Activated naive CD4-positive, alpha-beta T cell treated with anti-CD3 and anti-CD28 coated beads, Interleukin-2, amount 50 U/mL, for 24 hours (primary cell): ENCODE data around the gene ARHGEF28.

ENCODE experiments used
- H3K27ac Mint-ChIP-seq: one replicate; pipeline ENCODE4 v1.8.0; 2021; ENCODE audit warnings: mild to moderate bottlenecking, mixed read lengths
- H3K27me3 Mint-ChIP-seq: one replicate; pipeline ENCODE4 v1.8.0; 2021; ENCODE audit warnings: mixed read lengths
- H3K36me3 Mint-ChIP-seq: one replicate; pipeline ENCODE4 v1.8.0; 2021; ENCODE audit warnings: mixed read lengths
- H3K4me1 Mint-ChIP-seq: one replicate; pipeline ENCODE4 v1.8.0; 2021; ENCODE audit warnings: mixed read lengths
- H3K4me3 Mint-ChIP-seq: one replicate; pipeline ENCODE4 v1.8.0; 2021; ENCODE audit warnings: mild to moderate bottlenecking, mixed read lengths
- H3K9me3 Mint-ChIP-seq: one replicate; pipeline ENCODE4 v1.8.0; 2021; ENCODE audit warnings: mixed read lengths

The ARHGEF28 gene

DNA sequence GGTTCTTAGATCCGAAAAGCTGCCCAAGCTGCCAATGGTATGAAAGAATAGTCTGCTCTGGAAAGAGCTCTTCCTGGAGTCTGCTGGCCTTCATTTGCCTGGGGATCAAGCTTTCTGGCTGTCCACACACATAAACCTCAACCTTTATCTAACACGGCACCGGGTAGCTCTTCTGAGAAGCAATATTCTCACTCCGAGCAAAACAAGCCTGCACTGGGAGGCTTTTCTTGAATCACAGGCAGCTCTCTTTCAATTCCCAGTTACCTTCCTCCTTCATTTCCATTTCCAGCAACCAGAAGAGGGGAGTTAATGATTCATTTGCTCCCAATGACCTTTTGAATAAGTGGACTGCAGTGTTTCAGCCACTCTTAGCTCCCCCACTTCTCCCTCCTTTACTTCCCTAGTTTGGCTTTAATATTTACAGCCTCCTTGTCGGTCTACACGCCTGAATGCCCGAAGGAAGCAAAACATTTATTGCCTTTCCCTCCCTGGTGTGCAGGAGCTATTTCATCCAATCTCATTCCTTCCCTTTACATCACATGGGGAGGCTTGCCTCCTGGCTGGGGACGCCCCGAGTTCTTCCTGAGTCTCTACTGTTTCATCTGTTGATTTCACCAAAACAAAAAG, 187.1 kb downstream of the ARHGEF28 start:
- Mint-ChIP-seq H3K27me3 (peaks cover 3% of the 10 kb centered on the region), H3K36me3 (no peaks in the 10 kb centered on the region), H3K9me3 (no peaks in the 10 kb centered on the region), H3K4me1 (no peaks in the 10 kb centered on the region), H3K27ac (no peak overlapping the region), H3K4me3 (no peak overlapping the region)

DNA sequence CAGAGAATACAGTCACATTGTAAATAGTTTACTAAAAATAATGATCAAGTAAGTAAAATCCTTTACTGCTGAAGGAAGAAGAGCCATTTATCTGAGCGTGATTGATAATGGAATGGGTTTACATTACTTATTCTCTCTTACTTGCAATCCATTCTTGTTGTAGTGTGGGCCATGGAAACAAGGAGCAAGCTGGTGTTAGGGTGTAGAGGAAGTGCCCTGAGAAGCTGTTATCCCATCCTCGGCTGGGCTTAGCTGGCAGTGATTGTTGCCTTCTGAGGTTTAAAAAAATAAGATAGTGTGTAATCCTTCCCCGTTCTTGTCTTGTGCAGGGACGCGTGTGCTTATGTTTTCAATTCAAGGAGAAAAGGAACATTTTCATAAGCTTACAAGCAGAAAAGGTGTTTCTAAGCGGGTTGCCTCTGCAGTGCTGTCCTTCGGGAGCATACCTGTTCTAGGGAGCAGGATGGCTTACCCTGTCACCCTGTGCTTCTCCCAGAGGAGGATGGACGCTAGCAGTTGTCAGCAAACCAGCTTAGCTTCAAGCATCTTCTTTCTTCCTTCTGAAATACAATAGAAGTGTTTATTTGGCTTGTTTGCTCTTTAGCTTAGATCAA, 188.3 kb downstream of the ARHGEF28 start:
- Mint-ChIP-seq H3K4me1 (no peaks in the 10 kb centered on the region), H3K36me3 (no peaks in the 10 kb centered on the region), H3K27me3 (peaks cover 3% of the 10 kb centered on the region)

DNA sequence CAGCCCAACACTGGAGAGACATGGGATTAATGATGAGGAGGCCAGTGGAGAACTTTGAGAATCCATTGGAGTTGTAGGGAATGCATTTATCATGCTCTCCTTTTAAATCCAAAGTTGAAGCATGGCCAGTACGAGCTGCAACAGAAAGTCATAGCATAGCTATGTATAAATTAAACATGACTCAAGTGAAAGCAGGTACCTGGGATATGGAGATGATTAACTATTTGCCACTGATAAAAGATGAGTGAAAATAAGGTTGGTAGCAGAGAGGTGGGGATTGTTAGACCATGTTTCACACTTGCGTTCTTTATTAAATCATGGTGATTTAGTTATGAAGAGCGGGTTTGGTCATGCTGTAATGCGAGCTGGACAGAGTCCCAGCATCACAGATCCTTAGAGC, 189.6 kb downstream of the ARHGEF28 start:
- Mint-ChIP-seq H3K4me3 (no peak overlapping the region), H3K27me3 (peaks cover 3% of the 10 kb centered on the region), H3K4me1 (no peaks in the 10 kb centered on the region), H3K9me3 (no peaks in the 10 kb centered on the region), H3K27ac (no peak overlapping the region), H3K36me3 (no peaks in the 10 kb centered on the region)

More for the DNA sequence above, 188.3 kb downstream of the ARHGEF28 start:
- Mint-ChIP-seq H3K4me3 (no peak overlapping the region), H3K27ac (no peak overlapping the region), H3K9me3 (no peaks in the 10 kb centered on the region)

DNA sequence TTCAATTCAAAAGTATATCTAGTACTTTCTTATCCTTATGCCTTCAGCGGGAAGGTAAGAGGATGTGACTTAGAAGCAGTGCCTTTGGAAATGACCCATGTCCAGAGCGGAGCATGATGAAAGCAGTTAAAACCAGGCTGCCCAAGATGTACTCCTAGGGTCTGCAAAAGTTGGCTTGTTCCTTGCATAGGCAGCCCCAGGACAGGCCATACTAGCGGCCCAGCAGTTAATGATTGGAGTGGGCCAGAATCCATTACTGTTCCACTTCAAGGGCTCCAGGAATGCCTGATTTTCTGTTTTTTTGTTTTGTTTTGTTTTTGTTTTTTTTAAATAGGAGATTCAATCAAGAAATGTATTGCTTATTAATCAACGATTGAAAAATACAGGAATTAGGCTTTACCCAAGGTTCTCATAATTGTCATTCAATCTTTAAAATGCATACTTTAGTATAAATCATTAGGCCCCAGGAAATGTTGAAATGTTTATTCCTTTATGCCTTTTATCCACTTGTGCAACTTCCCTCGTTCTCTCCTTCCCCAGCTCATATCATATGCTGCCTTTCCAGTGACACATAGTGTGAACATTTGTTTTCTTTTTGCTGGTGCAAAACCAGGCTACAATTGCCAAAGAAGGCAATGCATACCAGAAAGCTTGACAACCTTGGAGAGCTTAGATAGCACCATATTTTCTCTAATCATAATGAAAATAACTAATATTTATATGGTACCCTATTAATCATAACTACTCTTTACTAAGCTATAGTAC, 190.8 kb downstream of the ARHGEF28 start:
- Mint-ChIP-seq H3K36me3 (no peaks in the 10 kb centered on the region), H3K4me3 (no peak overlapping the region), H3K9me3 (no peaks in the 10 kb centered on the region), H3K27me3 (peaks cover 3% of the 10 kb centered on the region), H3K4me1 (no peaks in the 10 kb centered on the region), H3K27ac (no peak overlapping the region)

DNA sequence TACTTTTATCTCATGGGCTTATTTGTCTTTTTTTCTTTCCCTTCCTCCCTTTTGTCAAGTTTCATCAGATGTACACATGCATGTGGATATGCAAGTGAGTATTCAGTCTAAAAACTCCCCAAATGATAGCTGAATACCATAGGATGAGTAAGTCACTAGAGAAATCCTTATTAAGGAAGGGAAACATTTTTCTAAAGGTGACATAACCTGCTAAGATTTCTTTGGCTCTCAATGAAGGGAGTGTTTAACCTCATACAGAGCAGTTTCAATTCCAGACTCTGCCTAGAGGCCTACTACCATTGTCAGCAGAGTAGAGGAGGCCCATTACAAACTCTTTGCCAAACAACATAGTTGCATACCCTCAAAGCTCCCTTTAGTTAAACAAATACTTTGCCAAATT, 192.4 kb downstream of the ARHGEF28 start:
- no peaks in the 10 kb centered on the region for H3K4me1 Mint-ChIP-seq
- no peak overlapping the region for H3K4me3 Mint-ChIP-seq
- H3K36me3 Mint-ChIP-seq = no peaks in the 10 kb centered on the region
- peaks cover 3% of the 10 kb centered on the region for H3K27me3 Mint-ChIP-seq
- H3K27ac Mint-ChIP-seq = no peak overlapping the region
- H3K9me3 Mint-ChIP-seq = no peaks in the 10 kb centered on the region

DNA sequence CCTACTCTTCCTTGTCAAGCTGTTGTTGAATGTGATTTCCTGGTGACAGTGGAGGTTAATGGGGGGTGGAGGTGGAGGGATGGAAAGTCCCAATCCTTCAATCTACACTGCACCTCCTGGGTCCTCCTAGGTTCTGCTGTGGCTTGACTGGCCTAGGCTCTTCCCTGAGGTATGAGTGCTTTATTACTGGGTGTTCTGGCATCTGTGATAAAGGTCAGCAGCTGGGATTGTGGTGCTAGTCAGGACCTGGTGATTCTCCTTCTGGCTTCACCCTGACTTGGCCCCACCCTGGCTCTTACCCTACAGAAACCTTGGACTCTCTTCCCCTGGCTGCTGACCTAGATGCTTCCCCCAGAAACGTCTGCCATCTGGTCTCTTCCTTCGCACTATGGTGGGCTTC, 194.3 kb downstream of the ARHGEF28 start:
- Mint-ChIP-seq H3K27me3 (peaks cover 1% of the 10 kb centered on the region), H3K4me1 (no peaks in the 10 kb centered on the region), H3K9me3 (no peaks in the 10 kb centered on the region), H3K36me3 (no peaks in the 10 kb centered on the region), H3K27ac (no peak overlapping the region), H3K4me3 (no peak overlapping the region)

DNA sequence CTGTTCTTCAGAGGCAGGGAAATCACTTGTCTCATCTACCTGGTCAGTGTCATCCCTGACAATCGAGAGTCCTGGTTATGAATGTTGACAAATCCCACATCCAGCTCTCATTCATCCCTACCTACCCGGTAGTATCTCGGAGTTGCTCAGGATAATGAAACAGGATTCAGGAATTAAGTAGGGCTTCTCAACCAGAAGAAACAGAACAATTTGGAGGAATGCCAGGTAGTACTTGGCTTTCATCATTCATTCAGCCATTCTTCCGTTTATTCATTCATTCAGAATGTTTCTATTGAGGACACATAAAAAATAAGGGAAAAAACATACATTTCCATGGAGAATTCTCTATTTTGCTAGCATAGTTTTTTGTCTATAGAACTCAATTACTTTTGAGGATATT, 195.0 kb downstream of the ARHGEF28 start:
- Mint-ChIP-seq H3K27me3 (no peaks in the 10 kb centered on the region), H3K9me3 (no peaks in the 10 kb centered on the region), H3K4me1 (no peaks in the 10 kb centered on the region), H3K27ac (no peak overlapping the region), H3K4me3 (no peak overlapping the region), H3K36me3 (no peaks in the 10 kb centered on the region)

DNA sequence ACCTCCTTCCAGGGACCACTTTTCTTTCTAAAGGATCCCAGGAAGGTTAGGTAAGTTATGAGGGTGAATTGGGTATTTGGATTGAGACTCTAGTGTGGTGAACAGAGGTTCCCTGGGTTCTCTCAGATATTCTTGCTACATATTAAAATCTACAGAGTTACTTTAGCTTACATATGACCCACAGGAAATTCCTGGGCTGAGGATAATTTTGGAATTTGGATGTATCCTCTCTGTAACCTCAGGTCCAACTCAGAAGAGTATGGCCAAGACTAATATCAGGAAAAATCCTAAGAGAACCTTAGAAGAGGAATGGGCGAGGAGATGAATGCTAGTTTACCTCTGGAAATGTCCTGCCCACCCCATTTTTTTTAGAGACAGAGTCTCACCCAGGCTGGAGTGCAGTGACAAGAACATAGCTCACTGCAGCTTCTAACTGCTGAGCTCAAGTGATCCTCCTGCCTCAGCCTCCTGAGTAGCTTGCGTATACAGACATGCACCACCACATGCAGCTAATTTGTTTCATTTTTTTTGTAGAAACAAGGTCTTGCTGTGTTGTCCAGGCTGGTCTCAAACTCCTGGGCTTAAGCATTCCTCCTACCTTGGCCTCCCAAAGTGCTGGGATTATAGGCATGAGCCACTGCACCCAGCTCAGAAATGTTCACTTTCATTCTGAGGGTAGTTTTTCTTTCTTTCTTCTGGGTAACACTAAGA, 196.4 kb downstream of the ARHGEF28 start:
- no peak overlapping the region for H3K27ac Mint-ChIP-seq
- H3K9me3 Mint-ChIP-seq = no peaks in the 10 kb centered on the region
- no peak overlapping the region for H3K4me3 Mint-ChIP-seq
- H3K36me3 Mint-ChIP-seq = no peaks in the 10 kb centered on the region
- no peaks in the 10 kb centered on the region for H3K27me3 Mint-ChIP-seq
- no peaks in the 10 kb centered on the region for H3K4me1 Mint-ChIP-seq

DNA sequence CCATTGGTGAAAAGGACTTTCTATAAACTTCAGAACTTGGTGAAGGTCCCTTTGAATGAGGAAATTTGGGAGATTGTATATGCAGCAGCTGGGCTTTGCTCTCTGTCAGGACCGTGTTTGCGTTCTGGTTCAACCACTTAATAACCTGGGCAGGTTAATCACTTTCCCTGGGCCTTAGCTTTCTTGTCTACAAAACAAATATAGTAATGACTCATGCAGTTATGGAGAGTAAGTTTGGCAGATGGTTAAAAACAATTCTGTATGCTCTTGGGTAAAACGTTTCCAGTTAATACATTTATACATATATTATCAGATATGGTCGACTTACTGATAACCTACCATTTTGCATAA, 197.0 kb downstream of the ARHGEF28 start:
- no peaks in the 10 kb centered on the region for H3K4me1 Mint-ChIP-seq
- no peaks in the 10 kb centered on the region for H3K36me3 Mint-ChIP-seq
- H3K4me3 Mint-ChIP-seq = no peak overlapping the region

DNA sequence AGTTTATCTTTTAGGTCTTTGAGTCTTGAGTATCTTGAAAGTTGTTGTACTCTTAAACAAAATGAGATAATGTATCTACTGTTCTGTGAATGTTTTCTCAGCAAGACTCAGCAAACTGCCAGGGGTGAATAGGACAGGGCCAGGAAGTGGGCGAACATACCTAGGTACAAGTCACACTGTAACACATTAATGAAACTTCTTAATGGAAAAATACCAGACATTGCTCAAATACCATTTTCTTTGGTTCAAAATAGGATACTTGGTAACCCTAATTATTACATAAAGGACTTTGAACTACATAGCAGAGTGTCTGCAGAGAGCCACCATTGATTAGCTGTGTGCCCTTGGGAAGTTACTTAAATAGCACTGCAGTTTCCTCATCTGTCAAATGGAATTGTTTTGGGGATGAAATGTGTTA, 197.5 kb downstream of the ARHGEF28 start:
- Mint-ChIP-seq H3K9me3 (no peaks in the 10 kb centered on the region), H3K36me3 (no peaks in the 10 kb centered on the region), H3K4me3 (no peak overlapping the region), H3K27ac (no peak overlapping the region), H3K27me3 (no peaks in the 10 kb centered on the region), H3K4me1 (no peaks in the 10 kb centered on the region)

More for the DNA sequence above, 197.0 kb downstream of the ARHGEF28 start:
- no peak overlapping the region for H3K27ac Mint-ChIP-seq
- no peaks in the 10 kb centered on the region for H3K9me3 Mint-ChIP-seq
- H3K27me3 Mint-ChIP-seq = no peaks in the 10 kb centered on the region

DNA sequence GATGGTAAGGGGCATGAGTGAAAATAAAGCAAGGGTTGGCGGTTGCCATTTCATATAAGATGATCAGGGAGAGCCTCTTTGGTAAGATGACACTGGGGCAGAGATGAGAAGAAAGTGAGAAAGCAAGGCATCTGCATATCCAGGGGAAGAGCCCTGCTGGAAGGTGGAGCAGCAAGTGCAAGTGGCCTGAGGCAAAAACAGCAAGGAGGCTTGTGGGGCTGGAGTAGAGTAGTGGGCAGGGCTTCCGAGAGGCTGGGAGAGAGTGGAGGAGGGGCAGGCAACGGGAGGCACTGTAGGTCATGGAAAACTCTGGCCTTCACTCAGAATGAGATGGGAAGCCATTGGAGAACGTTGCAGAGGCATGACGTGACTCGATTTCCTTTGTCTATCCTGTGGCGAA, 199.2 kb downstream of the ARHGEF28 start:
- no peaks in the 10 kb centered on the region for H3K36me3 Mint-ChIP-seq
- H3K27ac Mint-ChIP-seq = no peak overlapping the region
- no peaks in the 10 kb centered on the region for H3K9me3 Mint-ChIP-seq
- H3K4me1 Mint-ChIP-seq = no peaks in the 10 kb centered on the region
- H3K27me3 Mint-ChIP-seq = no peaks in the 10 kb centered on the region
- no peak overlapping the region for H3K4me3 Mint-ChIP-seq

DNA sequence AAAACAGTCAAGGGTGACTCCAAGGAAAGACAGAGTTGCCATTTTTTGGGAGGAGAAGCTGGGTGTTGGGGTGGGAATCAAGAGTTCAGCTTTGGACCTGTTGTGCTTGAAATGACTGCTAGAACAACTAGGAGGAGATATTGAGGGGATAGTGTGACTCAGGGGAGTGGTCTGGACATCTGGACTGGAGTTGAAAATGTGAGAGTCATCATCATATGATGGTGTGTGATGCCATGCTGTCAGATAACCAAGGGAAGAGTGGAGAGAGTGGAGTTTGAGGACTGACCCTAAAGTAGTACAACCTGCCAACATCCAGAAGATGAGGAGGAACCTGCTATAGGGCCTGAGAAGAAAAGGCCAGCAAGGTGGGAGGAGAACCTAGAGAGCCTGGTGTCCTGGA, 199.7 kb downstream of the ARHGEF28 start:
- Mint-ChIP-seq H3K4me3 (no peak overlapping the region), H3K9me3 (no peaks in the 10 kb centered on the region)

DNA sequence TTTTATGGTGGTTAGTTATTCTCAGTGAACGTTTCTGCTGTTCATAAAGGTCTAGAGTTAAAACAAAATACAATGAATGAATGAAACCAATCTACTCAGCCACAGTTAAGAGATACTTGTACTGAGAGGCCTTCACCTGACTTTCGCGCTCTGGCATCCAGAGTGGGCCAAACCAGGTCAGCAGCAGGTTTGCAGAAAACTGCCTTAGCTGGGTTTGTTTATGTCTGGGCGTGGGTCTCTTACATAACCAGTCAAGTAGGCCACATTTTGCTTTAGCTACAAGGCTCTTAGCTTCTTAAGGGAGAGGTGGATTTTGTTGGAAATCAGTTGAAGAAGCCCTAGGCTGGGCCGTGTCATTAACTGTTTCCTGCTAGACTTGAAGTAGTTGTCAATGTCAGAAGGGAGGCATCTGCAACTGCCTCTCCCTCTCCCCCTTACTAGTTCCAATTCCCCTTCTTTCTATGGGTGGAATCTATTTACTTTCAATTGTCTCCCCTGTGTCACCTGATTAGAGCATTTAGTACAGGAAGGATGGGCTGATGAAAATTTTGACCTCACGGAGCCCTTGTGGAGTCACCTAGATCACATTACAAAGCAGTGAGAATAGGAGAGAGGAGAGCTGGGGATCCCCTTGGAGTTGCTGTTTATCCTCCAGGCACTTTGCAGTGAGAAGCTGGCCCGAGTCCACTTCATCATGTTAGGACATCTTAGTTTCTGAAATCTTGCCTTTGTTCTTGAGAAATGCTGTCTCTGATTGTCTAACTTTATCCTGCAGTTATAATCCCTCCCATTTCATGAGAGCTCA, 200.5 kb downstream of the ARHGEF28 start:
- no peak overlapping the region for H3K4me3 Mint-ChIP-seq
- H3K27me3 Mint-ChIP-seq = no peaks in the 10 kb centered on the region
- H3K9me3 Mint-ChIP-seq = no peaks in the 10 kb centered on the region
- no peaks in the 10 kb centered on the region for H3K4me1 Mint-ChIP-seq
- no peak overlapping the region for H3K27ac Mint-ChIP-seq
- H3K36me3 Mint-ChIP-seq = no peaks in the 10 kb centered on the region

More for the DNA sequence above, 199.7 kb downstream of the ARHGEF28 start:
- H3K27me3 Mint-ChIP-seq = no peaks in the 10 kb centered on the region
- H3K4me1 Mint-ChIP-seq = no peaks in the 10 kb centered on the region
- H3K27ac Mint-ChIP-seq = no peak overlapping the region
- H3K36me3 Mint-ChIP-seq = no peaks in the 10 kb centered on the region

DNA sequence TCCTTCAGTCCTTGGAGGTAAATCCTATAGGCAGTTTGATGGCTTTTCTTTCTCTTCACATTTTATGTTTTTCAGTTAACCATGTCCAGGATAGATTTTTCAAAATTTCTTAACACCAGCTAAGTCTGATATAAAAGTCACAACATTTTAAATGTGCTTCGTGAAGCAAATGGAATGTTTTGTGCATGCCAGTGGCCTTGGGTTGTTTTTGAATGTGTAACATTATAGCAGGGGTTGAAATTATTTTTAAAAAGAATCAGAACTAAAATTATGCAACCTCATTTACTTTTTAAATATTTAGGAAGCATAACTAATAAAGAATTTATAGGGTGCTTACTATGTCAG, 201.1 kb downstream of the ARHGEF28 start:
- Mint-ChIP-seq H3K4me3 (no peak overlapping the region), H3K4me1 (no peaks in the 10 kb centered on the region), H3K27me3 (no peaks in the 10 kb centered on the region), H3K36me3 (no peaks in the 10 kb centered on the region), H3K9me3 (no peaks in the 10 kb centered on the region), H3K27ac (no peak overlapping the region)

DNA sequence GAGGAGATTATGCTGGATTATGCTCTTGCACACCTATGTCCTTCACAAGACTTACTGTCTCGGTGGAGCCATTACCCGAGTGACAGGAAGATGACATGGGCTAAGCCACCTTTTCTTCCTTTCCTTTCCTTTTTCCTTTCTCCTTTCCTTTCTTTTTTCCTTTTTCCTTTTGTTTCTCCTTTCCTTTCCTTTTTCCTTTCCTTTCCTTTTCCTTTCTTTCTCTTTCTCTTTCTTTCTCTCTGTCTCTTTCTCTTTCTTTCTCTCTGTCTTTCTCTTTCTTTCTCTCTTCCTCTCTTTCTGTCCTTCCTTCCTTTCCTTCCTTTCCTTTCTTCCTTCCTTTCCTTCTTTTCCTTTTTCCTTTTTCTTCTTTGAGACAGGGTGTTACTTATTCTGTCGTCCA, 202.5 kb downstream of the ARHGEF28 start:
- Mint-ChIP-seq H3K27me3 (peaks cover 4% of the 10 kb centered on the region), H3K4me1 (no peaks in the 10 kb centered on the region), H3K4me3 (no peak overlapping the region), H3K36me3 (no peaks in the 10 kb centered on the region), H3K27ac (no peak overlapping the region), H3K9me3 (no peaks in the 10 kb centered on the region)
